HG02885 (cell line): ENCODE measurements around the gene ARSJ.
A peak's percentile ranks its signal among the peaks of the same experiment; 100 is the strongest.
"Not testable (repeated sequence)": the region's sequence is repeated elsewhere in the genome, so short reads cannot be mapped to it uniquely, and the experiment has no call there.

Experiments
- ATAC-seq: cut with Tn5 transposase; IDR thresholded peaks from one replicate; pipeline ENCODE4 v1.9.1; 2021; ENCODE audit warnings: mild to moderate bottlenecking; ENCODE audit not compliant: unreplicated experiment, poor library complexity

ARSJ gene

DNA sequence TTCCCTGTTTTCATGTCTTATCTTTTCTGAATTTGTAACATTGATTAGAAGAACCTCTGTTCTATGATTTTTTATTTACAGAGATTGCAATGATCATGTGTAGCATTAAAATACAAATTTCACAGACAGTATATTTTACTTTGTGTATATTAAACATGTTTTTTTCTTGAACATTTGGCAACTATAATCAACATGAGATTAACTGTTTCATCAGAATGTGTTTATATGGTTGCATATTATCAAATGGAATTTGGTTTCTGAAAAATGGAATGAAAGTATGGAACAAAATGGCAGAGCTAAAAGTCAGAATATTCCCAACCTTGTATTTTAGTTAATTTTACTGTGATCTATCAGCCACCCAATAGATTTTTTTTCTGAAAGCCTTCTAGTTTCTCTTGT is 19.9 kb downstream of the ARSJ start:
- no peak for ATAC-seq

GRCh38 chr4:113958766-113959538 is 20.5 kb downstream of the ARSJ start:
- ATAC-seq = no peak

DNA sequence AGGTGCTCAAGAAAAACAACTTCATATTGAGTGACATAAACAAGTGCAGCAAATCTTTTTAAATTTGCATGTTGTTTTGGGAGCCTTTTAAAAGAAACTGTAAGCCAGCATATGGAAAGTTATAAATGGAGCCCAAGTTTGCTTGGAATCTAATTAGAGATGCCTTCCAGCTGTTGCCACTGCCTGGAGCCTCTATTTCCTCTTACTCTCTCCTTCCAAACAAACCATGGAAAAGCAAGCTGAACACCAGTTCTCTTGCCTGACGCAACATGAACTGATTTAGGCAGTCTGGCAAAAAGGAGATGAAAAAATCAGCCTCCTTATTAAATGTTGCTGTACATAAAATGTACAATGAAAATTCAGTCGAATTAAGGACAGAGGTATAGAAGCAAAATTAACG is 21.5 kb downstream of the ARSJ start:
- ATAC-seq = no peak

- peak; percentile 60 for ATAC-seq
These were observed 23.5 kb downstream of the ARSJ start for GRCh38 chr4:113955948-113956347.

GRCh38 chr4:113955411-113955810 is 24.0 kb downstream of the ARSJ start:
- ATAC-seq = no peak

DNA sequence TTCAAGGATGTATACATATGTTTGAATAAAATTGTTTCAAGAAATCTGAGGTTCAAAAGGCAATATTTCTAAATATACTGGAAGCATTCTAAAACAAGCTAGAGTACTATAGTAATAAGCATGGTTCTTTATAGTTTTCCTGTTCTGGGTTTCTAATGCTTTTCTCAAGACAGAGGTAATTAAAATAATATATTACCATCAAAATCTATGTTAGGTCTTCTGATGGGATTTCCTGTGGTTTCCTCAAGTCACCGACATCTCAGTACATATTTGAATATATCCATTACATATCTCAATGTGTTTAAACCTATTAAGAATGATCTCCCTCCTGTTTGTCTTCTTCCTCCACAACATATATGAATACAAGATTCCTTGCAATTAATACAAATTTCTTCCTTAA is 25.6 kb downstream of the ARSJ start:
- ATAC-seq = no peak

- peak; percentile 92 for ATAC-seq
These were observed 26.9 kb downstream of the ARSJ start for GRCh38 chr4:113952452-113953029.

DNA sequence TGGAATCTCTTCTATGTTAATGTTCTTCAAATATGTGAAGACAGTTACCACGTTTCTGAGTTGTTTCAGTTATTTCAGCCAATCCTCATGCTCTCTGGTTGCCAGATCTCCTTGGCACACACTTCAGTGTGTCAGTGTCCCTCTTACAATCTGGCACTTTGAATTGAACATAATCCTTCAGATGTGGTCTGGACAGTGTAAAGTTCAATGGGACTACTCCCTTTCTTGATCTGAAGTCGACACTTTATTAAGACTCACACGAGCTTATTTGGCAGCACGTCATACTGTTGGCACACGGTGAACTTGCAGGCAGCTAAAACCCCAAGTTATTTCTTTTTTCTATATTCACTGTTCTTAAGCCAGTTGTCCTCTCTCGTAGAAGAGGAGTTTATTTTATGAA is 28.2 kb downstream of the ARSJ start:
- no peak for ATAC-seq

GRCh38 chr4:113950207-113950606 is 29.2 kb downstream of the ARSJ start:
- ATAC-seq = no peak

- no peak for ATAC-seq
These were observed 32.0 kb downstream of the ARSJ start for GRCh38 chr4:113947484-113947883.

DNA sequence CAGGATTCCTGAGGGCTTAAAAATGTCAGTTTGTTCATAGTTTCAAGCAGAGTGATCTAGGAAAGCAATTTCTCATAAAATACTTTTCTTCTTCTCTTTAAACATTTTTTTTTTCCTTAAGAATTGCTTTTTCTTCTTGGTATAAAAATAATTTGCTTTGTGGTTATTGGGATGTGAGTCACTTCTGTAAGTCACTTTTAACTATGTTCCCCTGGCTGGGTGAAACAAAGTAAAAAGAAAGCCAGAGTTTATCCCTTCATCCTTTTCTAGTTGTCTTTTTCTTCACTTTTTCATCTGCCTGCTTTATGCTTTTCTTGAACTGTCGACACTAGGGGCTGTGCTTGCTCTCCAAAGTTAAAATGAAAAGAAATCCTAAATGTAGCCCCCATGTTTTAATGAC is 33.5 kb downstream of the ARSJ start:
- ATAC-seq = no peak

DNA sequence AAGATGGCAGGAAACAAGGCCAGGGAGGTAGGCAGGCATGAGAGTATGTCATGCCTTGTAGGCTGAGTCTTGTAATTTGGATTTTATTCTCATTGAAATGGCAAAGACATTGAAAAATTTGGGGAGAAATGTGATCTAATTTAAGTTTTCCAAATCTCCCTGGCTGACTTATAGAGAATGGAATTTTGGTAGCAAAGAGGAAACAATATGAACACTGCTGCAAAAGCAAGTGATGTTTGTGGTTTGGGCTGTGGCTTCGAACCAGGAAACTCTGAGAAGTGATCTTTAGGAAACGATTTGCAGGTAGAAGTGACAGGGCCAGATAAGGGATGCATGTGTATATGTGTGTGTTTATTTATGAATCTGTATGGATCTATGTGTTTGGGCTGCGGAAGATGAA is 35.6 kb downstream of the ARSJ start:
- no peak for ATAC-seq

GRCh38 chr4:113943085-113943484 is 36.4 kb downstream of the ARSJ start:
- ATAC-seq = no peak

GRCh38 chr4:113941836-113942235 is 37.6 kb downstream of the ARSJ start:
- ATAC-seq = no peak

- ATAC-seq = not testable (repeated sequence)
These were observed 39.3 kb downstream of the ARSJ start for GRCh38 chr4:113940103-113940502.

- no peak for ATAC-seq
These were observed 44.3 kb downstream of the ARSJ start for GRCh38 chr4:113935190-113935589.

- ATAC-seq = not testable (repeated sequence)
These were observed 54.7 kb downstream of the ARSJ start for GRCh38 chr4:113924706-113925105.

GRCh38 chr4:113921089-113921794 is 58.2 kb downstream of the ARSJ start:
- no peak for ATAC-seq

DNA sequence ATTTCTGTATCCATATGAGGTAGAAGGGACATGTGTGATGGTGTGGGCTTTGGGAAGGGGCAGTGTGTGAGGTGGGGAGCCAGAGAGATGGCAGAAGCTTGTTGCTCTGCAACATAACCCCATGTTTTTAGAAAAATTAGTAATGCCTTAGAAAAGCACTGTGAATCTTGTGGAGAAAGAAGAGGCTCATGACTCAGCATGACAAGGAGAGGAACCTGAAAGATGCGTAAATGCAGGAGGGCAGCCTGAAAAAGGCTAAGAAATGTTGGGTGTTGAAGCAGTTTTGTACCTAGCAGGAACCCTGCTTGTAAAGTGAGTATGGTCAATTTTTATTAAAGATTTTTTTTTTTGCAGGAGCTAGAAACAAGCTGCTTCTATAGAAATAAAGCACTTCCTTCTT is 59.8 kb downstream of the ARSJ start:
- ATAC-seq = no peak

DNA sequence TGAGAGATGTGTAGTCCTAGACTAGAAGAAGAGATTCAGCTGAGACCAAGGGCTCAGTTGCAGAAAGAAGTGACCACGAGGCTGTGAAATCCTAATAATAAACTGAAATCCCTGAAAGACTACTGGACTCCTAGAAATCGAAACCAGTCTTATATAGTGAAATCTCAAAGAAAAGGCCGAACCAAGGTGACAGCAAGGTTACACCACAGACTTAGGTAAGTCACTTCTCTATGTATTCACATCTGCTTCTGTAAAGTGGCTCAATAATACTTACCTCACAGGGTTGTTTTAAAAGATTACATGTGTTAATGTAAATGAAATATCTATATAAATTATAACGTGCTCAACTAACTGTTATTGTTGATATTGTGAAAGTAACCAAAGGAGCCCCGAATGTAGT is 60.3 kb downstream of the ARSJ start:
- ATAC-seq = no peak

- ATAC-seq = no peak
These were observed 70.6 kb downstream of the ARSJ start for GRCh38 chr4:113908829-113909228.

GRCh38 chr4:113907559-113907958 is 71.9 kb downstream of the ARSJ start:
- ATAC-seq = no peak
